ENCODE results near the gene POLRMT.

The POLRMT gene

GRCh38 chr19:652467-653389 lies 19.4 kb upstream of the POLRMT start:
- TF ChIP-seq CTCF (conservative IDR thresholded peaks at IDR 0.05): no peak
- TF ChIP-seq ZFX (IDR thresholded peaks at IDR 0.05): no peak
- no peak overlapping the region for H3K27ac ChIP-seq

GRCh38 chr19:651991-652390 lies 18.7 kb upstream of the POLRMT start:
- H3K27ac ChIP-seq: no peak overlapping the region

GRCh38 chr19:651114-651818 lies 17.9 kb upstream of the POLRMT start:
- no peak overlapping the region for H3K27ac ChIP-seq
- TF ChIP-seq ZFX (IDR thresholded peaks at IDR 0.05) (no peak), CTCF (conservative IDR thresholded peaks at IDR 0.05) (no peak)

More at GRCh38 chr19:651991-652390, 18.7 kb upstream of the POLRMT start:
- TF ChIP-seq CTCF (conservative IDR thresholded peaks at IDR 0.05) (no peak), ZFX (IDR thresholded peaks at IDR 0.05) (no peak)

GRCh38 chr19:650121-650520 lies 16.8 kb upstream of the POLRMT start:
- no peak for TF ChIP-seq CTCF (conservative IDR thresholded peaks at IDR 0.05)
- no peak for TF ChIP-seq ZFX (IDR thresholded peaks at IDR 0.05)
- H3K27ac ChIP-seq: no peak overlapping the region

GRCh38 chr19:648904-649801 lies 15.8 kb upstream of the POLRMT start:
- H3K27ac ChIP-seq: no peak overlapping the region
- TF ChIP-seq ZFX (IDR thresholded peaks at IDR 0.05) (no peak), CTCF (conservative IDR thresholded peaks at IDR 0.05) (no peak)

- H3K27ac ChIP-seq: no peak overlapping the region
- TF ChIP-seq CTCF (conservative IDR thresholded peaks at IDR 0.05): no peak
- no peak for TF ChIP-seq ZFX (IDR thresholded peaks at IDR 0.05)
Observed at GRCh38 chr19:648305-648704, 15.0 kb upstream of the POLRMT start.

All from C4-2B (cell line).